Stimulated activated CD4-positive, alpha-beta T cell treated with anti-CD3 and anti-CD28 coated beads, Interleukin-4, amount 100 ng/mL, for 1 hour (primary cell): Measurements from ENCODE around the gene CDCP2.
"Not testable (repeated sequence)": the region's sequence is repeated elsewhere in the genome, so short reads cannot be mapped to it uniquely, and the experiment has no call there.

ENCODE experiments used
- DNase-seq: peaks from one replicate; pipeline ENCODE4 v3.0.0-alpha.2; 2020

The CDCP2 gene

DNA sequence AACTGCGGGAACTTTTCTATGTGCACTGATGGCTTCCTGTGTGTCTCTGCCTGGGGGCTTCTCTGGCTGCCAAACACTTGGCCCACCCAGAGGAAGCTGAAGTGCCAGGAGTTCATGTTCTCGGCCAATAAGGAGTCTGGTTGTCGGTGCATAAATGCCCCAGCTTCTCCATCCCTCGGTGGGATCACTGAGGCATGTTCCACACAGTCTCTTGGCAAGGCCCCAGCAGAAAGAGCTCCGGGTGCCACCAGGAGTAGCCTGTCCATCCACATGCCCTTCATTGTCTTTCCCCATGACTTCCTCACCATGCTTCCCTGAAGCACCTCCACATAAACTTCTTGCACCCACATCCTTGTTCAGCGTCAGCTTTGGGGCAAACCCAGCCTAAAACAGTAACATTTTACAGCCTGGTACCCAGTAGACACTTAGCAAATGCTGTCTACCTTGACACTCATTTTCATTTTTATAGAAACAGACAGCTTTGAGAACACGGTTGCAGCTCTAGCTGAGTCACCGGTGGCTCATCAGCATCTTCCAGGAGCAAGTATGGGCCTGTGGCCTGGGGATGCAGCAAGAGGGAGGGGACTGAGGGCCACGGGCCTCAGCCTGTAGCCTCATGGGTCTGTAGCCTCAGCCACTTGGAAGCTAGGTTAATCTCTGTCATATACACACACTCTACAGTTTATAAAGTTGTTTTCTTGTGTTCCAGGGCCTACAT lies 14.8 kb upstream of the CDCP2 start:
- no peak for DNase-seq

DNA sequence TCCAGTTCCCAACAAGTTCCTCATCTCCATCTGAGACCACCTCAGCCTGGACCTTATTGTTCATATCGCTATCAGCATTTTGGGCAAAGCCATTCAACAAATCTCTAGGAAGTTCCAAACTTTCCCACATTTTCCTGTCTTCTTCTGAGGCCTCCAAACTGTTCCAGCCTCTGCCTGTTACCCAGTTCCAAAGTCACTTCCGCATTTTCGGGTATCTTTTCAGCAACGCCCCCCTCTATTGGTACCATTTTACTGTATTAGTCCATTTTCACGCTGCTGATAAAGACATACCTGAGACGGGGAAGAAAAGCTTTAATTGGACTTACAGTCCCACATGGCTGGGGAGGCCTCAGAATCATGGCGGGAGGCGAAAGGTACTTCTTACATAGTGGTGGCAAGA lies 13.6 kb upstream of the CDCP2 start:
- not testable (repeated sequence) for DNase-seq

GRCh38 chr1:54165146-54165545 lies 12.3 kb upstream of the CDCP2 start:
- DNase-seq, result no peak

DNA sequence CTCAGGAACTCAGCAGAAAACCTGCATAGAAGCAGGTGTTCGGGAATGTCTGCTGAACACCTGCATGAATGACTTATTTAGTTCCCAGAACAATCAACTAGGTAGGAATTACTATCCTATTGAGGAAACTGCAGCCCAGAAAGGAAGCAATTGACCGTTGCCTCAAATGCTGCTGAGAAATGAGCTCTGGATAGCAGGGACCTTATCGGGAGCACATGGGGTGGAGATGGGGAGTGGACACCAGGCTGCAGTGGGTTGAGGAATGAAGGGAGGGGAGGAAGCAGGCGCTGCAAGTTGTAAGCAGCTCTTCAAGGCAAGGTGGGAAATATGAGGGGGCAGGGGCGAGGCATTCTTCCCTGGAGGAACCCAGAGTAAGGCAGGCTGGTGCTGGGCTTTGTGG lies 10.8 kb upstream of the CDCP2 start:
- DNase-seq, result no peak

DNA sequence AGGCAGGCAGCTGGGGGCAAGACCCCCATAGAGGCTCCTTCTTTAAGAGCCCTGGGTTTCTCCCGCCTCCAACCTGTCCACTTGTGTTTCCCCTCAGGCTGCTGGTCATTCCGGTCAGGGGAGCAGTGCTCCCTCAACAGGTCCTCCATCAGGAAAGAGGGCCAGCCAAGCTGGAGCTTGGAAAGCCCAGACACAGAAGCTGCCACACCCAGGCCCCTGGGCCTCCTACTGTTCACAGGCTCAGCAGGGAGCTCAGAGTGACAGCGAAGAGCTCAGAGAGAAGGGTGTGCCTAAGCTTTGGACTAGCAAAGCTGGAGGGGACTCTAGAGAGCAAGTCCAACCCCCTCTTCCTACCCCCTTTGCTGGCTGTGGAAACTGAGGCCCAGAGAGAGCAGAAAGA lies 10.3 kb upstream of the CDCP2 start:
- DNase-seq, result no peak

GRCh38 chr1:54161495-54162168 lies 8.8 kb upstream of the CDCP2 start:
- no peak for DNase-seq

DNA sequence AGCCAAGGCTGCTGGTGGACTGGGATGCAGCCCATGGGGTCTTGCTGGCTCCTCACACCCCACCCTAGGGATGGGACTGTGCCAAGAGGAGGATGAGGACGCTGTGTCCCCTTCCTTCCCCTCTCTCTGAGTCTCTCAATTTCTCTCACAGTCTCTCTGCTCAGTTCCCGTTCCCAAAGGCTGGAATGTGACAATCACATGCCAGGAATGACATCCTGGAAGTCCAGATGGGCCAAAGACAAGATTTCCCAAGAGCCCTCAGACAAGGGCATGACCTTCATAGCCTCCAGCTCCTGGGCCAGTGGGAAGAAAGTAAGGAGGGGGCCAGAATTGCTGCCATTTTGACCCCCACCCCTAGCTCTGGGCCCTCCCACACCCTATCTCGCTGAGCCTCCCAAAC lies 7.6 kb upstream of the CDCP2 start:
- no peak for DNase-seq

- no peak for DNase-seq
These were observed 7.0 kb upstream of the CDCP2 start for GRCh38 chr1:54159733-54160316.

- DNase-seq, result no peak
These were observed 5.3 kb upstream of the CDCP2 start for GRCh38 chr1:54158071-54158470.

DNA sequence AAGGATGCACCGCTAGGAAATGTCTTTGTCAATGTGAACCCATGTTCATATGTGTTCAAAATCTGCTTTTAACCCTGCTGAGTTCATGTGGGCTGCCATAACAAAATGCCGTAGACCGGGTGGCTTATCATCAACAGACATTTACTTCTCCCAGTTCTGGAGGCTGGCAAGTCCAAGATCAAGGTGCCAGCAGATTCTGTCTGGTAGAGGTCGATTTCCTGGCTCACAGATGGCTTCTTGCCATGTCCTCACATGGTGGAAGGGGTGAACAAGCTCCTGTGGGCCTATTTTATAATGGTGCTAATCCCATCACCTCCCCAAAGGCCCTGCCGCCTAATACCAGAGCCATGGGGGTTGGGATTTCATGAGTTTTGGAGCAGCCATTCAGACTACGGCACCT lies 4.6 kb upstream of the CDCP2 start:
- no peak for DNase-seq

- DNase-seq, result no peak
These were observed 4.2 kb upstream of the CDCP2 start for GRCh38 chr1:54156986-54157385.

DNA sequence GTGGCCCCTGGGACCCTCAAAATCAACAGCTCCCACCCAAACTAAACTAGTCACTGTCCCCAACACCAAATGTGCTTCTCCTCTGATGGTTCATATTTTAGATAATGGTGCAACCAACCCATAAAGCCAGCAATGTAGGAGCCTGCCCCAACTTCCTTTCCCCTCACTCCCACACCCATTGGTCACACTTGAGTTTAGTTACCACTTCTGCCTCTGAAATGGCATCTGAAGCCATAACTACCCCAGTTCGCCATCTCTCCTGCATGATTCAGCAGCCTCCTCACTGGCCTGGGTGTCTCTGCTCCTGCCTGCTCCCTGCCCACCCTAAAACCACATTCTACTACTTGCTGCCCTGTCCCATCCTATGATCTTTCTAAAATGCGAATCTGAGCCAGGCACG lies 3.4 kb upstream of the CDCP2 start:
- DNase-seq, result no peak

GRCh38 chr1:54153535-54154439 lies 987 bp upstream of the CDCP2 start:
- no peak for DNase-seq

GRCh38 chr1:54151013-54151412 lies 1.8 kb downstream of the CDCP2 start:
- DNase-seq, result no peak

DNA sequence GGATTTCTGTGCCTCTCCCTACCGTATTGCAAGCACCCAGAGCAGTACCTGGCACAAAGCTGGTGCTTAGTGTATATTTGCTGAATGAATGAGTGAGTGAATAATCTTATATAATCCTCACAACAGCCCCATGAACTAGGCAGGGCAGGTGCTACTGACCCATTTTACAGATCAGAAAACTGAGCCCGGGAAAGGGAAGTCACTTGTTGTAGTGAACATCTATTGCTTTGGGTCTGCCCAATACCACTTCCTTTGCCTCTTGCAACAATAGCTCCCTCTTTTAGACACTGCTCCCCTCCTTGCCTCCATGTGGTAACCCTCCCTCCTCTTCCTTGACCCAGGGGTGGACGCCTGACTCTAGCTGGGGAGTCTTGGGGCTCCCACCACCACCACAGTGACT lies 3.1 kb downstream of the CDCP2 start:
- no peak for DNase-seq

- no peak for DNase-seq
These were observed 8.4 kb downstream of the CDCP2 start for GRCh38 chr1:54144366-54144765.

GRCh38 chr1:54142146-54142900 lies 10.5 kb downstream of the CDCP2 start:
- DNase-seq, result no peak

GRCh38 chr1:54139711-54140110 lies 13.1 kb downstream of the CDCP2 start:
- DNase-seq, result no peak

DNA sequence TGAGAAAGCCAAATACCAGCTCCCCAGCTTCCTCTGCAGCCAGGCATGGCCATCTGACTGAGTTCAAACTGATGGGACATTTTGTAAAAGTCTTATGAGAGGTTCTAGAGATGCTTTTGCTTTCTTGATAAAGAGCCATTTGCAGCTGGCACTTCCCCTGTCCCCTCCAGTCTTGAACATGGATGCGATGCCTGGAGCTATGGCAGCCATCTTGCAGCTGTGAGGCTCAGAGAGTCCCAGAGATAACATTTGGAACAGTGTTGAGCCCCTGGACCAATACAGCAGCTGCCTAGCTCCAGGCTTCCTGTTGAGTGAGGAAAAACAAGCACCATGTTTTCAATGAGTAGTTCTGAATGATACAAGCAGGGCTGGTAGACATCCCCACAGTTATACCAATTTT lies 13.8 kb downstream of the CDCP2 start:
- no peak for DNase-seq

- no peak for DNase-seq
These were observed 15.2 kb downstream of the CDCP2 start for GRCh38 chr1:54137534-54138061.

DNA sequence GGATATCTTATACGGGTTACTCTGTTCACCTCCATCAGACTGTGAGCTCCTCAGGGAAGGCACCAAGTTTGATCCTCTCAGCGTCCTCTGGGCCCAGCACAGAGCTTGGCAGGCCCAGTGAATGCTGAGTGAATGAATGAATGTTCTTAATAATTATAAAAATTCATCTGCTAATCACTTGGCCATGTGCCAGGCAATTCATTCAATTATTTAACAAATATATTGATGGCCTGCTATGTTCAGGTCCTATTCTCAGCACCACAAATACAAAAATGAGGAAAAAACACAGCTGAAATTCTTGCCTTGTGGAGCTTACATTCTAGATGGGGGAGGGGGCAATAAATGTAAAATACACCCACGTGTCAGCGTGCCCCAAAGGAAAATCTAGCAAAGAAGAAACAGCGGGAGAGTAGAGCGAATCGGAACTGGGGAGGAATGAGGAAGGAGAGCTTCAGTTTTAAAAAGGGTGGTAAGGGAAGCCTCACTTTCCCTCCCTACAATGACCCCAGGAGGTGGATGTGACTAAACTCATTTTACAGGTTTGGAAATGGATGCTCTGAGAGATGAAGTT lies 15.8 kb downstream of the CDCP2 start:
- DNase-seq, result no peak
